Panc1 (cell line): ENCODE results near the gene VRTN. TPM values are rescaled to one million over a fixed set of nuclear protein-coding genes. Genes with fewer than 3 reads are reported as not detected.

Experiments
- ATAC-seq: fragments of 200-7000 bp; cut with Tn5 transposase; 2 replicates; pipeline ENCODE4 v1.9.1; 2020; ENCODE audit warnings: mild to moderate bottlenecking, moderate library complexity
- BruUV-seq: library from RNA; stranded (reverse); fragments of 400-500 nt; replicated peaks from 2 replicates; lab custom pipeline; 2021; lab: Mats Ljungman, UMichigan
- CTCF ChIA-PET: fragments of 300-600 bp; sonication (Branson Sonifier 250); formaldehyde crosslinking; loops from one replicate; lab custom pipeline; 2022; ENCODE audit warnings: antibody characterized with exemption; lab: Charles Lee
- POLR2A ChIA-PET: fragments of 300-600 bp; sonication (Branson Sonifier 250); formaldehyde crosslinking; loops from one replicate; lab custom pipeline; 2022; ENCODE audit warnings: antibody characterized with exemption; lab: Charles Lee
- DNase-seq: peaks from one replicate; pipeline ENCODE4 v3.0.0-alpha.2; 2010; ENCODE audit warnings: low read depth, low spot score
- H3K27ac ChIP-seq: 2 replicates; pipeline ENCODE4 v1.5.1; 2011; ENCODE audit warnings: mild to moderate bottlenecking, low read length, inconsistent platforms
- H3K27me3 ChIP-seq: fragments of 200-500 bp; sonication (Bioruptor generic); 2 replicates; pipeline ENCODE4 v1.6.0; 2014; ENCODE audit warnings: low read length, inconsistent platforms; ENCODE audit not compliant: control insufficient read depth, insufficient read depth
- H3K36me3 ChIP-seq: fragments of 200-500 bp; sonication (Bioruptor generic); 2 replicates; pipeline ENCODE4 v1.5.1; 2014; ENCODE audit warnings: inconsistent platforms, mild to moderate bottlenecking, low read length, moderate library complexity; ENCODE audit not compliant: control insufficient read depth, insufficient read depth
- H3K4me1 ChIP-seq: 2 replicates; pipeline ENCODE4 v1.5.1; 2011; ENCODE audit warnings: inconsistent platforms, mild to moderate bottlenecking, low read length, moderate library complexity; ENCODE audit not compliant: control insufficient read depth, insufficient read depth
- H3K4me3 ChIP-seq, 2 experiments: 2 replicates each; pipeline ENCODE4 v1.5.1; 2011 to 2012; ENCODE audit warnings: low read depth in 2 of 2, low read length in 2 of 2, mild to moderate bottlenecking in 2 of 2, inconsistent platforms in 1 of 2, moderate library complexity in 1 of 2
- H3K9me3 ChIP-seq: fragments of 200-500 bp; sonication (Bioruptor generic); 2 replicates; pipeline ENCODE4 v1.5.1; 2014; ENCODE audit warnings: low read depth, mild to moderate bottlenecking, inconsistent platforms, low read length, moderate library complexity; ENCODE audit not compliant: control insufficient read depth, insufficient read depth
- CTCF ChIP-seq: fragments of 450-650 bp; IDR thresholded peaks from 2 replicates; pipeline ENCODE4 v1.5.1; 2017; ENCODE audit warnings: mild to moderate bottlenecking
- POLR2AphosphoS5 ChIP-seq: IDR thresholded peaks from 2 replicates; pipeline ENCODE4 v1.6.1; 2012; ENCODE audit warnings: mild to moderate bottlenecking, low read depth, low read length, moderate library complexity
- REST ChIP-seq, 2 experiments: IDR thresholded peaks; 2 replicates each; pipeline ENCODE4 v1.6.1; 2011 to 2012; ENCODE audit warnings: low read depth in 2 of 2, control low read depth in 1 of 2, low read length in 1 of 2, mild to moderate bottlenecking in 1 of 2, moderate library complexity in 1 of 2; ENCODE audit not compliant: insufficient read depth in 1 of 2
- SIN3A ChIP-seq: IDR thresholded peaks from 2 replicates; pipeline ENCODE4 v1.6.1; 2012; ENCODE audit warnings: low read depth, mild to moderate bottlenecking, low read length, moderate library complexity, borderline replicate concordance; ENCODE audit not compliant: insufficient read depth
- TCF7L2 ChIP-seq: IDR thresholded peaks from 2 replicates; pipeline ENCODE4 v1.6.1; 2011; ENCODE audit warnings: mild to moderate bottlenecking, low read depth, low read length, inconsistent platforms
- in situ Hi-C: cut with HindIII; loops from 2 replicates; pipeline ENCODE4 v1.10.0; 2016; ENCODE audit warnings: low sequenced_read_pairs, low pct_unique_long_range_greater_than_20kb
- intact Hi-C: fragments of 100-400 bp; cut with micrococcal nuclease; formaldehyde crosslinking; loops from one replicate; pipeline ENCODE4 v1.10.0; 2022; ENCODE audit not compliant: unreplicated experiment
- total RNA-seq: library from RNA; stranded (reverse); gene quantifications from one replicate; pipeline ENCODE4 v1.2.1, GENCODE V29; 2021; ENCODE audit not compliant: unreplicated experiment

VRTN gene
- total RNA-seq, 1 experiment from 2014 or later: not detected

- POLR2A ChIA-PET: interaction anchor here (0.5 to 0.9 kb wide), 2 partner anchors 10 to 37 kb away, joined by 3 to 8 read pairs; no protein-coding TSS in a partner anchor
- no TSS peak for BruUV-seq
Measured at GRCh38 chr14:74302634-74303569, 45.4 kb upstream of the VRTN start, which contains the start of gene ABCD4. ABCD4 (minus strand) TSS chr14:74302934; CDS start chr14:74302912, 22 bp downstream.

More at GRCh38 chr14:74302634-74303569, 45.4 kb upstream of the VRTN start, which contains the start of gene ABCD4:
- Histone ChIP-seq H3K9me3 (no peaks in the 10 kb centered on the region), H3K27ac (peak within 1 kb of the TSS; percentile 84), H3K4me1 (no peaks in the 10 kb centered on the region), H3K27me3 (no peaks in the 10 kb centered on the region), H3K4me3 (peak within 1 kb of the TSS; percentile 75 to 83), H3K36me3 (peaks cover 2% of the 10 kb centered on the region; the same call in 1 of the 2 replicates)
- DNase-seq (peak; percentile 65), ATAC-seq (peak; percentile 99)
- CTCF ChIA-PET: interaction anchor here (0.6 kb wide), 2 partner anchors 199 to 486 kb away, joined by 5 to 9 read pairs; no protein-coding TSS in a partner anchor
- TF ChIP-seq SIN3A: 0 out of 2 replicates have a peak, but pooled peaks have one; percentile 34
- peak in 1 of 2 experiments; percentile 21; a peak in 1 of 4 replicates for TF ChIP-seq REST (IDR thresholded peaks at IDR 0.05; ENCODE audit: insufficient read depth in 1 of 2, low read depth in 2 of 2, low read length in 1 of 2)
- peak; percentile 52; the same call in 1 of the 2 replicates for TF ChIP-seq POLR2AphosphoS5
- TF ChIP-seq TCF7L2: no peak
- TF ChIP-seq CTCF: peak; percentile 85
- intact Hi-C loops (no loop called here), in situ Hi-C loops (no loop called here)
